IPS DF 6.9 (cell line): ENCODE data around the gene SNRPD2.
"Not testable (repeated sequence)": the region's sequence is repeated elsewhere in the genome, so short reads cannot be mapped to it uniquely, and the experiment has no call there.

Experiments used
- DNase-seq: peaks from one replicate; pipeline ENCODE4 v3.0.0-alpha.2; 2013; ENCODE audit warnings: low read depth, low spot score
- H3K27ac ChIP-seq: one replicate; pipeline ENCODE4 v1.5.1; 2013; ENCODE audit warnings: low read length, control low read depth
- H3K27me3 ChIP-seq: 2 replicates; pipeline ENCODE4 v1.6.1; 2013; ENCODE audit warnings: mild to moderate bottlenecking, low read length; ENCODE audit not compliant: control insufficient read depth, insufficient read depth
- H3K36me3 ChIP-seq: 2 replicates; pipeline ENCODE4 v1.6.1; 2013; ENCODE audit warnings: low read length; ENCODE audit not compliant: control insufficient read depth, insufficient read depth
- H3K4me1 ChIP-seq: 2 replicates; pipeline ENCODE4 v1.6.1; 2013; ENCODE audit warnings: low read length; ENCODE audit not compliant: control insufficient read depth, insufficient read depth
- H3K4me3 ChIP-seq: 2 replicates; pipeline ENCODE4 v1.5.1; 2013; ENCODE audit warnings: mild to moderate bottlenecking, low read length
- H3K9me3 ChIP-seq: 2 replicates; pipeline ENCODE4 v1.6.1; 2013; ENCODE audit warnings: low read length, inconsistent platforms; ENCODE audit not compliant: control insufficient read depth, insufficient read depth
- WGBS: extraction: QIAGEN DNeasy Blood & Tissue Kit; methylation state at CpG from one replicate; pipeline ENCODE4 v1.1.7; 2013; ENCODE audit warnings: mixed read lengths, missing lambda C conversion rate; ENCODE audit not compliant: insufficient read length, insufficient coverage; 5-methylcytosine and 5-hydroxymethylcytosine counted together

Gene SNRPD2

DNA sequence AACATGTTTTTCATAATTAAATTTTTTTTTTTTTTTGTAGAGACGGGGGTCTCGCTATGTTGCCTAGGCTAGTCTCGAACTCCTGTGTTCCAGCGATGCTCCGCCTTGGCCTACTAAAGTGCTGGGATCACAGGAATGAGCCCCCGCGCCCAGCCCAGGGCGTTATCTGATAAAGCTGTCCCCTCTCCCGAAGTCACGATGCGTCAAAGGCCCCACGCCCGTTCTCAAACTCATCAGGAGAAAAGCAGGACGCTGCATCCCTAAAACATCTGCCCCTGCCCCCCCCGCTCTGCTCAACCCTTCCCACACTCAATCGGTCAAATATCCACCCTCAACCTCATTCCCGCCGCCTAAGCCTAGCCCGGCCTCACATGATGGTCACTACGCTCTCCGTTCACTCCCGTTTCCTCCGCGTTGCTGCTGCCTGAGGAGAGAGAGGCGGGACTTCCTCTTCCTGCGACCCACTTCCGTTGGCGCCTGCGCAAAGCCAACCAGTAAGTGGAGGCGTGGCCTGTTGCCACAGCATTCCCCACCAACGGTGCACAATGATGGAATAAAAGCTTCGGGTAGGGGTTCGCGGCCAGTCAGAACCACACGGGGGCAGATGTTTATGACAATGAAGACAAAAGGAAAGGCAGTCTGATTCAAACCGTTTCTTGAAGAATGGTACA lies at the start of gene SNRPD2:
TSS of gene SNRPD2 (minus strand) at position 438 of the 671 bp plus-strand sequence. CDS start at position 373, 65 bp downstream.
- Histone ChIP-seq H3K9me3 (no peaks in the 10 kb centered on the region), H3K27me3 (no peaks in the 10 kb centered on the region), H3K36me3 (peaks cover 28% of the 10 kb centered on the region), H3K27ac (no peak within 1 kb of the TSS), H3K4me1 (no peaks in the 10 kb centered on the region; the same call in 1 of the 2 replicates), H3K4me3 (peak within 1 kb of the TSS; percentile 88)
- DNase-seq, result no peak
- no CpG with 5 or more reads among the region's 36 CpGs for WGBS

- no CpG with 5 or more reads among the region's 10 CpGs for WGBS
- Histone ChIP-seq H3K27ac (no peak overlapping the region), H3K36me3 (no peaks in the 10 kb centered on the region), H3K9me3 (no peaks in the 10 kb centered on the region), H3K4me3 (no peak overlapping the region), H3K4me1 (0 out of 2 replicates have a peak, but pooled peaks cover 2% of the 10 kb centered on the region), H3K27me3 (no peaks in the 10 kb centered on the region)
- no peak for DNase-seq
Observed at GRCh38 chr19:45739498-45740439, 48.0 kb upstream of the SNRPD2 start.

DNA sequence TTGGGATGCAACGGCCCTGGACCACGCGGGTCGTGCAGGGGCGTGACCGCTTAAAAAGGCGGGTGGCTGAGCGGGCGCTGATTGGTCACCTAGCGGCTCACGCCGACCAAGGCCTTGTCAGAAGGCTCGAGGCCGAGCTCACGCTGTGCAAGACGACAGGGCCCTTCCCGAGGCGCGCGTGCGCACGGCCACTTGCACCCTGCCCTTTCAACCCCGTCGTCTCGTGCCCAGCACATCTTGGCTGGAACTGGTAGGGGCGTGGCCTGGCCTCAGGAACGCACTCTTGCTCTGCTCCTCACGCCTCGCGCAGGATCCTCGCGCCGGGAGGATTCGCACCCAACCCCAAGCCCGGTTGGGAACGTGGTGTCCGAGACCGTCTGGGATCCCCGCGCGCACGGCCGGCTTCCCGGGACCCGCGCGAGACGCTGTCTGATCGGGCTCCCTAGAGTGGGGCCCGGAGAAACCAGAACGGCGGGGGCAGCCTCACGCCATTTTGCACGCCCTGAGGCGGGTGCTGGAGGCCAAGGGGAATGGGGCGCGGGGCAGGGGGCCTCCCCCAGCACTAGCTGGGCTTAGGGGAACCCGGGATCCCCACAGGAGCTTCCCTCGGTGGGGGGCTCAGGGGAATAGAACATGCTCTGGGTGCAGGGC lies 41.5 kb upstream of the SNRPD2 start, which contains the start of gene MEIOSIN:
TSS of gene MEIOSIN (plus strand) at position 280 of the 651 bp plus-strand sequence. CDS start 1,938 bp downstream, outside the sequence.
- H3K27ac ChIP-seq, result no peak within 1 kb of the TSS
- WGBS, result no CpG with 5 or more reads among the region's 59 CpGs
- H3K27me3 ChIP-seq, result no peaks in the 10 kb centered on the region
- no peak for DNase-seq
- H3K4me1 ChIP-seq, result no peaks in the 10 kb centered on the region; the same call in 1 of the 2 replicates
- H3K4me3 ChIP-seq, result no peak within 1 kb of the TSS
- H3K36me3 ChIP-seq, result no peaks in the 10 kb centered on the region
- no peaks in the 10 kb centered on the region for H3K9me3 ChIP-seq

GRCh38 chr19:45730368-45731288 lies 38.9 kb upstream of the SNRPD2 start, which contains the start of gene FBXO46:
Gene FBXO46 (minus strand): TSS chr19:45730896. CDS start chr19:45713495, 17,401 bp downstream.
- Histone ChIP-seq H3K36me3 (no peaks in the 10 kb centered on the region), H3K9me3 (no peaks in the 10 kb centered on the region), H3K27ac (no peak within 1 kb of the TSS), H3K27me3 (no peaks in the 10 kb centered on the region), H3K4me3 (peak within 1 kb of the TSS; percentile 68; the same call in 1 of the 2 replicates), H3K4me1 (no peaks in the 10 kb centered on the region; the same call in 1 of the 2 replicates)
- peak; percentile 98 for DNase-seq
- no CpG with 5 or more reads among the region's 48 CpGs for WGBS

DNA sequence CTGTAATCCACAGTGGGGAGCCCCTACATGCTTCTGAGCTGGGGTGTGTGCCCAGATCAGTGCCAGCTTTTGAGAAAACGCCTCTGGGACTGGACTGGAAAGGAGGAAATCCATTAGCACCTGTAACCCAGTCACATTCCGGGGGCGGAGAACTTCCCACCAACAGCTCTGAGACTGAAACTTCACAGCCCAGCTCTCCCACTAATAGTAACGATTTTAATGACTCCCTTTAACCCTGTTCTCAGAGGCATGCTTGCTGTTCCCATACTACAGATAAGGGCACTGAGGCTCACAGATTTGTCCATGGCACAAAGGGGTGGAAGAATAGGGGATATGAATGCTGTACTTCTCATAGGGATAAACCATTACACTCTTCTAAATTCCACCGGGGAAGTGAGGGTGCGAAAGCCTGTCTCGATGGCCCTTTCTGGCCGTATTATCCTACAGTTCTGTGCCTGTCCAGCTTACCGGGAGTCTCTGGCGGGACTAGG lies 38.1 kb upstream of the SNRPD2 start:
- DNase-seq, result no peak
- Histone ChIP-seq H3K36me3 (no peaks in the 10 kb centered on the region), H3K27me3 (no peaks in the 10 kb centered on the region), H3K9me3 (no peaks in the 10 kb centered on the region), H3K27ac (no peak overlapping the region), H3K4me3 (peak overlapping the region; percentile 68; the same call in 1 of the 2 replicates), H3K4me1 (no peaks in the 10 kb centered on the region; the same call in 1 of the 2 replicates)
- no CpG with 5 or more reads among the region's 10 CpGs for WGBS

GRCh38 chr19:45728683-45729082 lies 36.9 kb upstream of the SNRPD2 start:
- not testable (repeated sequence) for H3K4me1 ChIP-seq, H3K36me3 ChIP-seq, H3K9me3 ChIP-seq, DNase-seq, H3K27me3 ChIP-seq, H3K4me3 ChIP-seq, H3K27ac ChIP-seq
- WGBS, result no CpG with 5 or more reads among the region's 18 CpGs

GRCh38 chr19:45720065-45720464 lies 28.3 kb upstream of the SNRPD2 start:
- H3K4me1 ChIP-seq, result not testable (repeated sequence)

GRCh38 chr19:45717983-45718650 lies 26.4 kb upstream of the SNRPD2 start:
- Histone ChIP-seq H3K9me3 (no peaks in the 10 kb centered on the region), H3K36me3 (peaks cover 3% of the 10 kb centered on the region; the same call in 1 of the 2 replicates), H3K27me3 (no peaks in the 10 kb centered on the region), H3K4me1 (peaks cover 2% of the 10 kb centered on the region; the same call in 1 of the 2 replicates), H3K4me3 (peak overlapping the region; percentile 39; the same call in 1 of the 2 replicates), H3K27ac (no peak overlapping the region)
- DNase-seq, result no peak
- no CpG with 5 or more reads among the region's 12 CpGs for WGBS

More at GRCh38 chr19:45720065-45720464, 28.3 kb upstream of the SNRPD2 start:
- H3K9me3 ChIP-seq, H3K4me3 ChIP-seq, H3K27ac ChIP-seq, H3K36me3 ChIP-seq, DNase-seq, H3K27me3 ChIP-seq: not testable (repeated sequence)
- no CpG with 5 or more reads among the region's 11 CpGs for WGBS
